ENCODE measurements around the gene KIAA0040.

Gene KIAA0040

DNA sequence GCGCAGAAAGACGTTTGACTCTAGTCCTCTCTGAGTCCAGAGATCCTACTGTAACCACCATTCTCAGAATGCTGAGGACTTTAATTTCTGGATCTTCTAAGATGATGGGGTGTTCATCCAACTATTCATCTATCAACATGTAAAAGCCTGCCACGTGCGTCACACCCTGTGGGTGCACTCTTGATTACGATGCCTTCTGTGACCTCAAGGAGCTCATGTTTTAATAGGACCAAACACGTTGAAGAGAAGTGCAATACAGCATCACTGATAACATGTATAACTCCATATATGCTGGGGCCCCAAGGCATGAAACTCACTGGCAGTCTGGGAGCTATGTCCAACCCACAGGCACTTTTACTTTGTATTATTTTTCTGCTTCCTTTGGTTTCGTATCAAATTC is 19.0 kb downstream of the KIAA0040 start:
- no peak for DNase-seq (ENCODE audit: low read depth)
- TF ChIP-seq, protein P1, sequence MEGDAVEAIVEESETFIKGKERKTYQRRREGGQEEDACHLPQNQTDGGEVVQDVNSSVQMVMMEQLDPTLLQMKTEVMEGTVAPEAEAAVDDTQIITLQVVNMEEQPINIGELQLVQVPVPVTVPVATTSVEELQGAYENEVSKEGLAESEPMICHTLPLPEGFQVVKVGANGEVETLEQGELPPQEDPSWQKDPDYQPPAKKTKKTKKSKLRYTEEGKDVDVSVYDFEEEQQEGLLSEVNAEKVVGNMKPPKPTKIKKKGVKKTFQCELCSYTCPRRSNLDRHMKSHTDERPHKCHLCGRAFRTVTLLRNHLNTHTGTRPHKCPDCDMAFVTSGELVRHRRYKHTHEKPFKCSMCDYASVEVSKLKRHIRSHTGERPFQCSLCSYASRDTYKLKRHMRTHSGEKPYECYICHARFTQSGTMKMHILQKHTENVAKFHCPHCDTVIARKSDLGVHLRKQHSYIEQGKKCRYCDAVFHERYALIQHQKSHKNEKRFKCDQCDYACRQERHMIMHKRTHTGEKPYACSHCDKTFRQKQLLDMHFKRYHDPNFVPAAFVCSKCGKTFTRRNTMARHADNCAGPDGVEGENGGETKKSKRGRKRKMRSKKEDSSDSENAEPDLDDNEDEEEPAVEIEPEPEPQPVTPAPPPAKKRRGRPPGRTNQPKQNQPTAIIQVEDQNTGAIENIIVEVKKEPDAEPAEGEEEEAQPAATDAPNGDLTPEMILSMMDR (conservative IDR thresholded peaks at IDR 0.05; ENCODE audit: low read depth, low read length) = no peak
- H3K4me3 ChIP-seq (ENCODE audit: low read depth, low read length) = no peak overlapping the region

DNA sequence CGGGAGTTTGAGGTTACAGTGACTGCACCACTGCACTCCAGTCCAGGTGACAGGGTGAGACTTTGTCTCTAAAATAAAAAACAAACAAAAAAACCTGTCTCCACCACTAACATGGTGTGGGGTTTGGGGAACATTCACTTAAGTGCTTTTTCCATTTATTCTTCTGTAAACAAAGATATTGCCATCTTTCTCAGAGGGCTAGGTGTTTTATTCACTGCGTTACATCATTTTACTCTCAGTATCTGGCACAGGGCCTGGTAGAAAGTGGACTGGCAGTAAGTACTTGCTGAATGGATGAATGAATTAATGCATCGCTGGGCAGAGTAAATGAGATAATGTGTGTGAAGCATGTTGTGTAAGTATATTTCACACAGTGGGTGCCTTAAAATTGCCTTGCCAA is 20.1 kb downstream of the KIAA0040 start:
- no peak for DNase-seq (ENCODE audit: low read depth)
- TF ChIP-seq, protein P1 (conservative IDR thresholded peaks at IDR 0.05; ENCODE audit: low read depth, low read length) = no peak
- no peak overlapping the region for H3K4me3 ChIP-seq (ENCODE audit: low read depth, low read length)

- no peak for DNase-seq (ENCODE audit: low read depth)
- TF ChIP-seq, protein P1 (conservative IDR thresholded peaks at IDR 0.05; ENCODE audit: low read depth, low read length) = no peak
- H3K4me3 ChIP-seq (ENCODE audit: low read depth, low read length) = no peak overlapping the region
These were observed 21.3 kb downstream of the KIAA0040 start for GRCh38 chr1:175171036-175171913.

- DNase-seq (ENCODE audit: low read depth) = no peak
- H3K4me3 ChIP-seq (ENCODE audit: low read depth, low read length) = no peak overlapping the region
These were observed 23.1 kb downstream of the KIAA0040 start for GRCh38 chr1:175169286-175170018.

GRCh38 chr1:175168782-175169181 is 23.8 kb downstream of the KIAA0040 start:
- TF ChIP-seq, protein P1 (conservative IDR thresholded peaks at IDR 0.05; ENCODE audit: low read depth, low read length) = no peak
- H3K4me3 ChIP-seq (ENCODE audit: low read depth, low read length) = no peak overlapping the region
- no peak for DNase-seq (ENCODE audit: low read depth)

More at GRCh38 chr1:175169286-175170018, 23.1 kb downstream of the KIAA0040 start:
- TF ChIP-seq, protein P1 (conservative IDR thresholded peaks at IDR 0.05; ENCODE audit: low read depth, low read length) = no peak

DNA sequence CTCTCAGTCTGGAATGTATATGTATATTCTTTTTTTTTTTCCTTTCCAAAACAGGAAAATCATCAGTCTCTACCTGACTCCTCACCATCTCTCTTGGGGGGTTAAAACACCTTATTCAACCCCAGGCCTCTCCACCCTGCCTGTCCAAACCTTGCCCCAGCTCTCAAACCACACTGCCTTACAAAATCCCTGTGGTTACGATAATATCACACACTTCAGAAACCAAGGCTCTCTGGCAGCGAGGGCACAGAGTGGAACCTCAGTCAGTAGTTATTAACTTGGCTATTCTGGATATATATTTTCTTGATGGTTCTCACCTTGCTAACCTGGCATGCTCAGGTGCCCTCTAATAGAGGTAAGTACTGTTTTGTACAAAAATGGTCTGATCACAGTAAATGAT is 24.7 kb downstream of the KIAA0040 start:
- TF ChIP-seq, protein P1 (conservative IDR thresholded peaks at IDR 0.05; ENCODE audit: low read depth, low read length) = no peak
- no peak overlapping the region for H3K4me3 ChIP-seq (ENCODE audit: low read depth, low read length)
- DNase-seq (ENCODE audit: low read depth) = no peak
